ENCODE measurements around the gene OR4C6. TPM values are rescaled to one million over a fixed set of nuclear protein-coding genes. Genes with fewer than 3 reads are reported as not detected.

OR4C6 gene
- not detected in 2 replicates for total RNA-seq (ENCODE audit: low replicate concordance)

GRCh38 chr11:55661901-55662300 lies at the start of gene OR4C6:
TSS of gene OR4C6 (plus strand) at chr11:55662201. CDS start at chr11:55665167, 2,966 bp downstream.

GRCh38 chr11:55634813-55635212 lies 27.2 kb upstream of the OR4C6 start, which contains the start of gene OR4P4:
TSS of gene OR4P4 (plus strand) at chr11:55635113.

GRCh38 chr11:55648027-55648426 lies 14.0 kb upstream of the OR4C6 start, which contains the start of gene OR4S2:
TSS of gene OR4S2 (plus strand) at chr11:55648327. CDS start at chr11:55650904, 2,577 bp downstream.

Other genes starting within 250 kb of the OR4C6 start
- not detected in 2 replicates for gene OR4C15, start 107.7 kb upstream of the OR4C6 start, total RNA-seq (ENCODE audit: low replicate concordance)
- gene OR4C16, start 90.1 kb upstream of the OR4C6 start, total RNA-seq (ENCODE audit: low replicate concordance), result not detected in 2 replicates
- gene OR4C11, start 54.6 kb upstream of the OR4C6 start, total RNA-seq (ENCODE audit: low replicate concordance), result under 0.01 TPM in 1 of 2 replicates, not detected in the other
- gene OR4P4, start 27.1 kb upstream of the OR4C6 start, total RNA-seq (ENCODE audit: low replicate concordance), result not detected in 2 replicates
- not detected in 2 replicates for gene OR4S2, start 13.9 kb upstream of the OR4C6 start, total RNA-seq (ENCODE audit: low replicate concordance)
- not detected in 2 replicates for gene OR5D13, start 111.2 kb downstream of the OR4C6 start, total RNA-seq (ENCODE audit: low replicate concordance)
- gene OR5D14, start 133.4 kb downstream of the OR4C6 start, total RNA-seq (ENCODE audit: low replicate concordance), result not detected in 2 replicates
- gene OR5L1, start 149.2 kb downstream of the OR4C6 start, total RNA-seq (ENCODE audit: low replicate concordance), result not detected in 2 replicates
- not detected in 2 replicates for gene OR5D18, start 157.4 kb downstream of the OR4C6 start, total RNA-seq (ENCODE audit: low replicate concordance)
- gene OR5L2, start 165.0 kb downstream of the OR4C6 start, total RNA-seq (ENCODE audit: low replicate concordance), result not detected in 2 replicates
- gene OR5D16, start 176.6 kb downstream of the OR4C6 start, total RNA-seq (ENCODE audit: low replicate concordance), result not detected in 2 replicates
- not detected in 2 replicates for gene TRIM51, start 221.1 kb downstream of the OR4C6 start, total RNA-seq (ENCODE audit: low replicate concordance)

Measured in smooth muscle cell of the coronary artery (primary cell).